HG02973 (cell line): Measurements from ENCODE around the gene CREB3L1.

Experiments used
- ATAC-seq: cut with Tn5 transposase; IDR thresholded peaks from one replicate; pipeline ENCODE4 v1.9.1; 2021; ENCODE audit warnings: moderate library complexity; ENCODE audit not compliant: unreplicated experiment

Gene CREB3L1

DNA sequence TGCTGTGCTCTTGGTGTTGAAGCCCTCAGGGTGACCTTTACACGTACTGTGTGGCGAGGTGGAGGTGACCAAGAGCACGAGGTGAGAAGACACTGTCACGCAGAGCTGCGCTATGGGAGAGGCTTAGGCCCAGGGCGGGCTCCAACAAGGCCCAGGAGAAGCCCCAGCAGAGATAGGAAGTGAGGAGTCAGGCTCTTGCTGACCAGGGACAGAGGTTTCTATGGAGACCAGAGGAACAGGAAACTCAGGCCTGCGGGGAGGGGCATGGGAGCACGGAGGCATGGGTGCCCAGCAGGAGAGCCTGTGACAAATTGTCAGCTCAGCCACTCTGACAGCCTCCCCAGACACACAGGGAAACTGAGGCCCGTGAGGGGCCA is 85.6 kb downstream of the CREB3L1 start:
- no peak for ATAC-seq

DNA sequence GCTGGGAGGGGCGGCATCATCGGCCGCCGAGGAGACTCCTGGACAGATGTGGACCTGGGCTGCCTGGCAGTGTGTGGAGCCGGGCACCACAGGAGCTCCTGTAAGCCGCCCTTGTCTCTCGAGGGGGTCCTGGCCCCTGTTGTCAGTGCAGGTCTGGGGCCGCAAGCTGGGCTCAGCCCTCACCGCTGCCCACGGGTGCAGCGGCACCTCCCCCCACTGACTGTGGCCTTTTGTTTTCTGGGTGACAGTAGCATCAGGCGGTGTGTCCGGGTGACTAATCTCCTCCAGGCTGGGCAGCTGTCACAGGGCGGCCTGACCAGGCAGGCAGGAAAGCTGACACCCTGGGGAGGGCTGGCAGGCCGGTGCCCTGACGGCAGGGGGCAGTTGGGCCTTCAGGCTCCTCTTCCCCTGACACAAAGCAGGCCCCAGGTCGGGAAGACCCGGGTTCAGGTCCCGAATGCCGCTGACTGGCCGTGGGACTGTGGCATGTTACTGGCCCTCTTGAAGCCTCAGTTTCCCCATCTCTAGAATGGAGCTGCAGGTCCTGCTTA is 86.1 kb downstream of the CREB3L1 start:
- ATAC-seq: no peak

DNA sequence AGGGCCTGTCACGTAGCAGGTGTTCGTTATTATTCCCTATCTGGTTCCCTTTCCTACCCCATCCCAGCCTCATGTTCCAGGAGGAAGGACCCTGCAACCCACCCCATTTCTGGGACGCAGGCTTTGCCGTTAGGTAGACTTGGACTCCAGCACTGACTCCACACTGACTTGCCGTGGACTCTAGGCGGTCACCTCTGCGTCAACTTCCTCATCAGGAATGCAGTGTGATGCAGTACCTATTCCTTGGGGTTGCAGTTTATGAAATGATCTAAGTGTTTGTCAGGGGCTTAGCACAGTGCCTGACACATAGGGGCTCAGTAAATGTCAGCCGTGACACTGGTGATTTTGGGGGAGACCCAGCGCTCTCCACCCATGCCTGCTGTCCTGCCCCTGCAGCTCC is 86.6 kb downstream of the CREB3L1 start:
- no peak for ATAC-seq

DNA sequence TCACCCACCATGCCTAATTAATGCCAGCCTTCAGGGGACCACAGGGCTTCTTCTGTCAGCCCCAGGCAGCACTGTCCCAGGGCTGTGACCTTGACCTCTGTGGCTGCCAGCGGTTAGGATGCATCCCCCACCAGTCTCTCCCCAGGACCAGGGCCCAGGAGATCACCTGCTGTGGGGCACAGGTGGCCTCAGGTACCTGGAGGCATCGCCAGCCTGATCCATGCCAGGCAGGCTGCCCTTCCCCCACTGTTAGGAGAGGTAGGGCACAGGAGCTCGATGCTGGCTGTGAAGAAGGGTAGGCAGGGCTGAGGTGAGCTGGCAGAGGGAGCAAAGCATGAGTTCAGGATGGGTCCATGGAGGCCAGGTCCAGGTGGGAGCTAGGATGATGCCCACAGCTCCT is 87.3 kb downstream of the CREB3L1 start:
- ATAC-seq: no peak

DNA sequence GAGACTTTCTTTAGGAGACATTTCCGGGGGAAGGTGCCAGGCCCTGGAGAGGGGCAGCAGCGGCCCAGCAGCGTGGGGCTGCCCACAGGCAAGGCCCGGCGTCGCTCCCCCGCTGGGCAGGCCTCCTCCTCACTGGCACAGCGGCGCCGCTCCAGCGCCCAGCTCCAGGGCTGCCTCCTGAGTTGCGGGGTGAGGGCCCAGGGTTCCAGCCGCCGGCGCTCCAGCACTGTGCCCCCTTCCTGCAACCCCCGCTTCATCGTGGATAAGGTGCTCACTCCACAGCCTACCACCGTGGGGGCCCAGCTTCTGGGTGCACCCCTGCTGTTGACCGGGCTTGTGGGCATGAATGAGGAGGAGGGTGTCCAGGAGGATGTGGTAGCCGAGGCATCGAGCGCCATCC is 88.8 kb downstream of the CREB3L1 start:
- no peak for ATAC-seq

DNA sequence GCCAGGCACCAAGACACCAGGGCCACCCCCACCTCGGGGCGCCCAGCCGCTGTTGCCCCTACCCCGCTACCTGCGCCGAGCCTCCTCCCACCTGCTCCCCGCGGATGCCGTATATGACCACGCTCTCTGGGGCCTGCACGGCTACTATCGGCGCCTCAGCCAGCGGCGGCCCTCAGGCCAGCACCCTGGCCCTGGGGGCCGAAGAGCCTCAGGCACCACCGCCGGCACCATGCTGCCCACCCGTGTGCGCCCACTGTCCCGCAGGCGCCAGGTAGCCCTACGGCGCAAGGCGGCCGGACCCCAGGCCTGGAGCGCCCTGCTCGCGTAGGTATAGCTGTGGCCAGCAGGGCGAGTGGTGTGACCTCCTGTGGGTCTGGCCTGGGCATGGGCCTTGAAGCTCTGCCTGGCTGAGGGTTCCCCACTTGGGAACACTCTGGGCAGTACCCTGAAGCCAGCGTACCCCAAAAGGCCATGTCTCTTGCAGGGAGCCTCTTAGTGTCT is 89.2 kb downstream of the CREB3L1 start:
- no peak for ATAC-seq

DNA sequence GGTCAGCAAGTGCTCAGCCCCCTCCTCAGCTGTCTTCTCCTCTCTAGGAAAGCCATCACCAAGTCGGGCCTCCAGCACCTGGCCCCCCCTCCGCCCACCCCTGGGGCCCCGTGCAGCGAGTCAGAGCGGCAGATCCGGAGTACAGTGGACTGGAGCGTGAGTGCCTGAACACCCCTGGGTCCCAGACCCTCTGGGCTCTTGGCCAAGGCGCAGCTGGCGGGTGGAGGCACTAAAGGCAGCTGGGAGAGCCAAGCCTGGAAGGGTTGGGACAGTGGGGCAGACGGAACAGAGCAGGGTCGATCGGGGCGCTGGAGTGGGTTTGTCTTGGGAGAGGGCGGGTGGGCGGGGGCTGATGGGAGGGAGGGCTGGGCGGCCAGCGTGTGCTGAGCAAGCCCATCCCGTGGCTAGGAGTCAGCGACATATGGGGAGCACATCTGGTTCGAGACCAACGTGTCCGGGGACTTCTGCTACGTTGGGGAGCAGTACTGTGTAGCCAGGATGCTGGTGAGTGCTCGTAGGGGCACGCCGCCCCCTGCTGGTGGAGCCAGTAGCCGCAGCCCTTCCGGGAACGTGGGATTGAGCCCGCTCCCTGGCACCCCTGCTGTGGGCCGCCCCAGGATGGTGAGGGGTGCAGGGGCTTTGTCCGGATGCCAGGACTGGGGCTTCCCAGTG is 89.9 kb downstream of the CREB3L1 start:
- peak; percentile 48 for ATAC-seq

DNA sequence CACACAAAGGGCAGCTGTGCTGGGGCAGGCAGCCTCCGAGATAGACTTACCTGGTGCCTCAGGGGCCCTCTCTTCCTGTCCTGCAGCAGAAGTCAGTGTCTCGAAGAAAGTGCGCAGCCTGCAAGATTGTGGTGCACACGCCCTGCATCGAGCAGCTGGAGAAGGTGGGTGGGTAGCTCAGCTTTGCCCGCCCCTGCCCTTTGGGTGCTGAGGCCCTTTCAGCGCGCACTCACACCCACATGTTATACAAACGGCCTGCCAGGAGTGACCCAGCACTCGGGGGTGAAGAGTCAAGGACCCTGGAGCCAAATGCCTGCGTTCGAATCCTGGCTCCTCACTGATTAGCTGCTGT is 90.4 kb downstream of the CREB3L1 start:
- peak; percentile 13 for ATAC-seq

DNA sequence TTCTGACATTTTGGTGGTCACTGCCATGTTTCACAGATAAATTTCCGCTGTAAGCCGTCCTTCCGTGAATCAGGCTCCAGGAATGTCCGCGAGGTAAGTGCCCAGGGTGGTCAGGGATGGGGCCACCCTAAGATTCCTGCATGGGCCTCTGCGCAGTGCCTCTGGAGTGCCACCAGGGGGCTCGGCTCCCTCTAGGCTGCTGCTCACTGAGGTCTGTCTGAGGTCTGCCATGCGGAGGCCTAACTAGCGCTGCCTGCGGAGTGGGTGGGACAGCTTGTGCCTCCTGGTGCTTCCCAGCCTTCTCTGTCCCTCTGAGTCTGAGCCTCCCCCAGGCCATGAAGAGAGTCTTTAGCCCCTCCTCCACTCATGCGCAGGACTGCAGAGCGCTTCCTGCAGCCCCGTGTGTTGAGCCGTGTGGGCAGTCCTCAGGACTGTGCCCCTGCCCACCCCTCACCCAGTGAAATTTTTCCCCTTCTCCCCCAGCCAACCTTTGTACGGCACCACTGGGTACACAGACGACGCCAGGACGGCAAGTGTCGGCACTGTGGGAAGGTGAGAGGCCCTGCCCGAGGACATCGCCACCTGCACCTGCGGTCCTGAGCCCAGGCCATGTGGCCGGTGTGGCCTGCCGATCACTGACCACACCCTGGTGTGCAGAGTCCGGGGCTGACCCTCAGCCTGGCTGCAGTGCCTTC is 92.1 kb downstream of the CREB3L1 start:
- no peak for ATAC-seq

DNA sequence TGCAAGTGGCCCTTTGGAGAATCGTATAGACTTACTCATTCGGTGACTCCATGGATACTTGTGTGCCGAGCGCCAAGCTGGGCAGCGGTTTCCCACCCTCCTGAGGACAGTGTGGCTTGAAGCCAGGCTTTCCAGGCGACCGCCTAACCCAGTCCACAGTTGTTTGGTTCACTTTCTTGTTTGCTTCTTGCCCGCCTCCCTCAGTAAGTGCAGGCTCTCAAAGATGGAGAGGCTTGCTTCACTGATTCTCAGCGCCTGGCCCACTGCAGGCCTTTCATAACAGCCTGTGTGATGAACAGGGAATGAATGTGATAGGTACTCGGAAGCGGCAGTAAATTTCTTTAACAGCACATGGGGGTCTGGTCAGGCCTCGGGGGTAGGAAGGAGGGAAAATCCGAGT is 92.8 kb downstream of the CREB3L1 start:
- ATAC-seq: no peak
